HCT116 (cell line): ENCODE results near the gene M1AP.

Experiments
- CTCF ChIP-seq, 3 experiments: fragments of 200-600 bp in 1 of 3; sonication (generic) in 1 of 3; IDR thresholded peaks in 2 of 3; conservative IDR thresholded peaks in 1 of 3; 2 replicates each; pipeline ENCODE4 v1.5.1; 2012 to 2017; ENCODE audit warnings: low read depth in 2 of 3, low read length in 2 of 3, antibody characterized with exemption in 1 of 3, borderline replicate concordance in 1 of 3, control low read depth in 1 of 3, mild to moderate bottlenecking in 1 of 3, mixed read lengths in 1 of 3, mixed run types in 1 of 3, moderate library complexity in 1 of 3; ENCODE audit not compliant: insufficient read depth in 1 of 3
- EZH2 ChIP-seq: fragments of 200-600 bp; sonication (generic); IDR thresholded peaks from 2 replicates; pipeline ENCODE4 v1.6.1; 2017; ENCODE audit warnings: antibody characterized with exemption, mixed run types
- JUND ChIP-seq: IDR thresholded peaks from 2 replicates; pipeline ENCODE4 v1.6.1; 2012
- POLR2A ChIP-seq: IDR thresholded peaks from 2 replicates; pipeline ENCODE4 v1.7.0; 2011; ENCODE audit warnings: borderline replicate concordance; ENCODE audit not compliant: insufficient read depth, insufficient read length; ENCODE audit errors: extremely low read depth
- POLR2AphosphoS5 ChIP-seq: IDR thresholded peaks from 2 replicates; pipeline ENCODE4 v1.6.1; 2011; ENCODE audit warnings: mild to moderate bottlenecking, low read depth, low read length, moderate library complexity
- REST ChIP-seq: IDR thresholded peaks from 2 replicates; pipeline ENCODE4 v1.6.1; 2012; ENCODE audit warnings: low read depth

- no peak for TF ChIP-seq POLR2A
- TF ChIP-seq POLR2AphosphoS5: no peak
- TF ChIP-seq EZH2: no peak
- TF ChIP-seq CTCF (IDR thresholded peaks at IDR 0.05 in 2 of 3, conservative IDR thresholded peaks at IDR 0.05 in 1 of 3; ENCODE audit: borderline replicate concordance in 1 of 3, insufficient read depth in 1 of 3, low read depth in 2 of 3, low read length in 2 of 3): no peak
- no peak for TF ChIP-seq JUND
- TF ChIP-seq REST: no peak
These were observed 97.9 kb downstream of the M1AP start for GRCh38 chr2:74550231-74550630.
